GM12864 (cell line): ENCODE data around the gene DGKI.

Experiments
- DNase-seq: peaks from one replicate; pipeline ENCODE4 v3.0.0-alpha.2; 2011; ENCODE audit warnings: low read depth
- H3K4me3 ChIP-seq: 2 replicates; pipeline ENCODE4 v1.5.1; 2011; ENCODE audit warnings: mild to moderate bottlenecking, low read depth, low read length, control low read depth
- TF ChIP-seq, protein P1 (sequence below): IDR thresholded peaks from 2 replicates; pipeline ENCODE4 v1.5.1; 2011; ENCODE audit warnings: low read depth, mild to moderate bottlenecking, moderate library complexity, low read length, control low read depth, inconsistent platforms; ENCODE audit errors: missing control alignments

The DGKI gene

DNA sequence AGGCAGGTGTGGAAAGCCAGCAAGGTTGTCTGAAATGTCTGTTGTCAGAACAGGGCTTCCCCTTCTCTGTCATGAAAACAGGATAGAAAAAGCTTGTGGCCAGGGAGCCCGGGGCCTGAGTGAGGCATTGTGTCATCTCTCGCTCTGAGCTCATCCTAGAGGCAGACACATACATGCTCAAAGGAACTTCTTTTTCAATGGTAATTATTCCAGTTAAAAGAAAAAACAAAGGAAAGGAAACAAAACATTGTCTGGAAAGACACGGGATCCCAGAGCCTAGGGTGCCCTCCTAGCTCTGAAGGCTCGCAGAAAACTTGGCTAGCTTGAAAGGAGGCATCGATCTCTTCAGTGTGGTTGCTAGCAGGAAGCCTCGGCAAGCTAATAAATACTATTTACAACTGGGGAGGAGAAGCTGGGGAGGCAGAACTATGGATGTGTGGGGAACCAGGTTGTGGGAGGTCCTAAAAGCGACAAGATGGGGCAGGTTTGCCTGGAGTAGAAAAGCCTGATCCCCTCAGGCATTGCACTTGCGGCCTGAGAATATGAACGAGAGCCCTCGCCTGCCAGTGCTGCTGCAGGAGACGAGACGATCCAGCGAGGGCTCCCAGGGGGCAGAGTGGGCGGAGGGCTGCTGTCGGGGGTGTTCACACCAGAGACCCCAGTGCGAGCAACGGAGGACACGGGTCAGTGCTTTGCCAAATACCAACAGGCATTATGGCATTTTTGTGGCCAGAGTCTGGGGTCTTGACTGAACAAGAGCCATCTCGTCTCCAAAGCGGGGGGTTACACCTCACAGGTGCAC, 32.8 kb upstream of the DGKI start:
- no peak overlapping the region for H3K4me3 ChIP-seq
- TF ChIP-seq, protein P1, sequence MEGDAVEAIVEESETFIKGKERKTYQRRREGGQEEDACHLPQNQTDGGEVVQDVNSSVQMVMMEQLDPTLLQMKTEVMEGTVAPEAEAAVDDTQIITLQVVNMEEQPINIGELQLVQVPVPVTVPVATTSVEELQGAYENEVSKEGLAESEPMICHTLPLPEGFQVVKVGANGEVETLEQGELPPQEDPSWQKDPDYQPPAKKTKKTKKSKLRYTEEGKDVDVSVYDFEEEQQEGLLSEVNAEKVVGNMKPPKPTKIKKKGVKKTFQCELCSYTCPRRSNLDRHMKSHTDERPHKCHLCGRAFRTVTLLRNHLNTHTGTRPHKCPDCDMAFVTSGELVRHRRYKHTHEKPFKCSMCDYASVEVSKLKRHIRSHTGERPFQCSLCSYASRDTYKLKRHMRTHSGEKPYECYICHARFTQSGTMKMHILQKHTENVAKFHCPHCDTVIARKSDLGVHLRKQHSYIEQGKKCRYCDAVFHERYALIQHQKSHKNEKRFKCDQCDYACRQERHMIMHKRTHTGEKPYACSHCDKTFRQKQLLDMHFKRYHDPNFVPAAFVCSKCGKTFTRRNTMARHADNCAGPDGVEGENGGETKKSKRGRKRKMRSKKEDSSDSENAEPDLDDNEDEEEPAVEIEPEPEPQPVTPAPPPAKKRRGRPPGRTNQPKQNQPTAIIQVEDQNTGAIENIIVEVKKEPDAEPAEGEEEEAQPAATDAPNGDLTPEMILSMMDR: no peak
- no peak for DNase-seq

- TF ChIP-seq, protein P1: no peak
- H3K4me3 ChIP-seq: no peak overlapping the region
- no peak for DNase-seq
Observed at GRCh38 chr7:137878333-137878961, 31.7 kb upstream of the DGKI start.

DNA sequence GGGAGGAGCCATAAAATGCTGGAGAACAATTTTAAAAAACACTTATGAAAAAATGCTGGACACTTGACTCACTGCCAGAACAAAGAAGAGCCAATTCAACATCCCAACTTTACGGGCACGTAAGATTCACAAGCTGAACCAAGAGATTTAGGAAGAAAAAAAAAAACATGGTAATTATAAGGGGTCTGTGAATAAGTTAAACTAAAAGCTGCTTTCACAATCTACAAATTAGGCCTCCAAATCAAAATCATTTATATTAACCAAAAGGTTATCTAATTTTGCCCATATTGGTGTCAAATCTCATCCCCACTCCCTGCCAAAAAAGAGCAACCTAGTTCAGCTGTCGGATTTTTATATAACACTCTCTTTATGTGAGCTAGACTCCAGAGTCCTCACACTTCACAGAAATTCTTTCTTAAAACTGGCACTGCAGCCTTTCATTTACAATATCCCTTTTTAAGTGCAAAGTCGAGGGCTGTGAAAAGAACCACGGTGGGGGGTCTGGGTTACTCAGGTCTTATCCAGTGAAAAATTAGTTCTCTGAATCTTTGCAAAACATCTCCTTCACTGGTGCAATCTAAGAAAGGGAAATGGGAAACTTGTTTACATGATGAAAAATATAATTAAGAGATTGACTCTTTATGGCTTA, 30.4 kb upstream of the DGKI start:
- TF ChIP-seq, protein P1: no peak
- no peak overlapping the region for H3K4me3 ChIP-seq
- no peak for DNase-seq

GRCh38 chr7:137875746-137876145, 29.0 kb upstream of the DGKI start:
- H3K4me3 ChIP-seq: no peak overlapping the region
- DNase-seq: no peak
- TF ChIP-seq, protein P1: no peak

GRCh38 chr7:137873979-137874777, 27.4 kb upstream of the DGKI start:
- no peak overlapping the region for H3K4me3 ChIP-seq
- DNase-seq: no peak
- TF ChIP-seq, protein P1: no peak

GRCh38 chr7:137873524-137873923, 26.8 kb upstream of the DGKI start:
- TF ChIP-seq, protein P1: no peak
- H3K4me3 ChIP-seq: no peak overlapping the region
- no peak for DNase-seq
